ENCODE data around the gene IL26.

GRCh38 chr12:68242777-68243176 is 17.2 kb upstream of the IL26 start:
- TF ChIP-seq CTCF (IDR thresholded peaks at IDR 0.05), result no peak
- TF ChIP-seq POLR2A (IDR thresholded peaks at IDR 0.05), result no peak

All from adrenal gland (tissue), 5 donors.